K562 (cell line): ENCODE measurements around the gene CTXND1. TPM values are rescaled to one million over a fixed set of nuclear protein-coding genes. Genes with fewer than 3 reads are reported as not detected.

Experiments
- ATAC-seq: fragments of 200-7000 bp; cut with Tn5 transposase; 3 replicates; pipeline ENCODE4 v1.9.1; 2020; ENCODE audit warnings: moderate library complexity
- BruUV-seq: library from RNA; stranded (reverse); fragments of 400-500 nt; replicated peaks from 2 replicates; lab custom pipeline; 2021; lab: Mats Ljungman, UMichigan
- CTCF ChIA-PET: fragments of 300-600 bp; formaldehyde crosslinking; extraction: SDS; loops from one replicate; lab custom pipeline; 2021; ENCODE audit warnings: low intra/inter-chr PET ratio; lab: Yijun Ruan, JAX
- POLR2A ChIA-PET: fragments of 300-600, 350-650 bp; sonication (Branson Sonifier 250); formaldehyde crosslinking; extraction: SDS; loops from one replicate; lab custom pipeline; 2021; ENCODE audit warnings: antibody characterized with exemption, inconsistent platforms; lab: Yijun Ruan, JAX
- DNase-seq, 4 experiments: peaks; one replicate each; pipeline versions ENCODE4 v3.0.0 to v3.0.0-alpha.2; 2011 to 2018; ENCODE audit warnings: low spot score in 3 of 4, mixed read lengths in 3 of 4; ENCODE audit errors: extremely low read depth in 1 of 4
- FAIRE-seq: peaks from 2 replicates; lab custom pipeline; 2011; peaks lifted over from hg19 to GRCh38; lab: Jason Lieb, UNC
- H2AFZ ChIP-seq: 2 replicates; pipeline ENCODE4 v1.6.0; 2011; ENCODE audit warnings: low read depth, low read length, control low read depth, inconsistent platforms
- H3K27ac ChIP-seq: fragments of 200-600 bp; 3 replicates; pipeline ENCODE4 v1.8.0; 2011; ENCODE audit warnings: low read depth, mild to moderate bottlenecking, control low read depth, inconsistent platforms, low read length, moderate library complexity, mixed read lengths; ENCODE audit errors: extremely low read depth
- H3K27me3 ChIP-seq, 2 experiments: fragments of 300-600 bp in 1 of 2; 2 replicates in 1 of 2; 3 replicates in 1 of 2; pipeline versions ENCODE4 v1.6.0 to v1.8.0; 2011; ENCODE audit warnings: inconsistent platforms in 2 of 2, low read length in 2 of 2, mild to moderate bottlenecking in 1 of 2, mixed read lengths in 1 of 2, moderate library complexity in 1 of 2; ENCODE audit not compliant: control insufficient read depth in 2 of 2, insufficient read depth in 2 of 2
- H3K36me3 ChIP-seq: fragments of 300-600 bp; 3 replicates; pipeline ENCODE4 v1.8.0; 2011; ENCODE audit warnings: mild to moderate bottlenecking, low read length, inconsistent platforms; ENCODE audit not compliant: control insufficient read depth, insufficient read depth
- H3K4me1 ChIP-seq, 2 experiments: fragments of 200-600 bp in 1 of 2; replicated peaks in 1 of 2; 2 replicates in 1 of 2; 3 replicates in 1 of 2; pipeline versions ENCODE4 v1.5.1 to v1.8.0; 2011; ENCODE audit warnings: inconsistent platforms in 2 of 2, low read length in 2 of 2, mild to moderate bottlenecking in 1 of 2, mixed read lengths in 1 of 2, moderate library complexity in 1 of 2; ENCODE audit not compliant: control insufficient read depth in 2 of 2, insufficient read depth in 2 of 2
- H3K4me2 ChIP-seq: 2 replicates; pipeline ENCODE4 v1.6.1; 2011; ENCODE audit warnings: low read length, control low read depth, inconsistent platforms, mixed read lengths; ENCODE audit not compliant: insufficient read depth
- H3K4me3 ChIP-seq: fragments of 200-600 bp; sonication (generic), shearing (Covaris generic); 2 replicates; pipeline ENCODE4 v1.5.1; 2016; ENCODE audit warnings: control low read depth, inconsistent platforms
- H3K79me2 ChIP-seq: fragments of 200-600 bp; 3 replicates; pipeline ENCODE4 v1.8.0; 2011; ENCODE audit warnings: low read length, inconsistent platforms; ENCODE audit not compliant: control insufficient read depth, insufficient read depth
- H3K9ac ChIP-seq, 2 experiments: 2 replicates each; pipeline versions ENCODE4 v1.6.0 to v1.6.1; 2011; ENCODE audit warnings: low read depth in 2 of 2, low read length in 2 of 2, control low read depth in 1 of 2, inconsistent platforms in 1 of 2, mild to moderate bottlenecking in 1 of 2, mixed read lengths in 1 of 2; ENCODE audit not compliant: insufficient read depth in 1 of 2
- H3K9me1 ChIP-seq: one replicate; pipeline ENCODE4 v1.6.0; 2011; ENCODE audit warnings: inconsistent platforms, mild to moderate bottlenecking, low read length, moderate library complexity; ENCODE audit not compliant: control insufficient read depth, insufficient read depth
- H3K9me3 ChIP-seq: replicated peaks from 2 replicates; pipeline ENCODE4 v1.5.1; 2011; ENCODE audit warnings: low read depth, low read length, inconsistent platforms; ENCODE audit not compliant: control insufficient read depth, insufficient read depth
- H4K20me1 ChIP-seq: replicated peaks from 2 replicates; pipeline ENCODE4 v1.6.1; 2011; ENCODE audit warnings: low read length, inconsistent platforms, mixed read lengths; ENCODE audit not compliant: control insufficient read depth, insufficient read depth
- CBFA2T3 ChIP-seq: fragments of 450-650 bp; IDR thresholded peaks from 2 replicates; pipeline ENCODE4 v1.6.1; 2017
- FOXJ2 ChIP-seq: fragments of 200-800 bp; sonication (Bioruptor generic); IDR thresholded peaks from 2 replicates; pipeline ENCODE4 v1.6.1; 2016; ENCODE audit warnings: missing genetic modification characterization, missing compliant biosample characterization
- MEF2A ChIP-seq: IDR thresholded peaks from 2 replicates; pipeline ENCODE4 v1.6.1; 2011; ENCODE audit warnings: low read depth, mild to moderate bottlenecking, low read length, moderate library complexity; ENCODE audit not compliant: control insufficient read depth
- NCOA1 ChIP-seq: fragments of 450-650 bp; IDR thresholded peaks from 2 replicates; pipeline ENCODE4 v1.6.1; 2016; ENCODE audit warnings: low read depth
- TSC22D4 ChIP-seq: fragments of 450-650 bp; IDR thresholded peaks from 2 replicates; pipeline ENCODE4 v1.6.1; 2016; ENCODE audit warnings: missing genetic modification characterization, missing biosample characterization, control low read depth
- ZBED1 ChIP-seq: IDR thresholded peaks from 2 replicates; pipeline ENCODE4 v1.6.1; 2014
- ZNF76 ChIP-seq: fragments of 250-450 bp; sonication (Bioruptor Pico); IDR thresholded peaks from 2 replicates; pipeline ENCODE4 v1.4.0; 2020; ENCODE audit warnings: mild to moderate bottlenecking, moderate library complexity, borderline replicate concordance
- WGBS: fragments of 100-300 bp; shearing (Covaris generic); methylation state at CpG from one replicate; pipeline ENCODE4 v1.1.6; 2016; ENCODE audit warnings: low coverage, mixed read lengths; ENCODE audit not compliant: insufficient coverage; ENCODE audit errors: missing lambda C conversion rate; 5-methylcytosine and 5-hydroxymethylcytosine counted together
- in situ Hi-C: fragments of 300-500 bp; cut with MboI; formaldehyde crosslinking; loops from 4 replicates; pipeline ENCODE4 v1.15.0; 2018; ENCODE audit warnings: inconsistent platforms, mixed read lengths
- intact Hi-C: fragments of 100-400 bp; cut with micrococcal nuclease; formaldehyde crosslinking; loops from 2 replicates; pipeline ENCODE4 v1.14.2; 2022
- polyA plus RNA-seq, 8 experiments: library from polyadenylated mRNA; depleted of rRNA in 4 of 8; stranded (reverse) in 5 of 8; unstranded in 3 of 8; fragments of >200 nt; fragmentation: Nextera tagmentation in 2 of 8; fragmentation: Illumina TruSeq in 1 of 8; extraction: Ambion mirVana in 2 of 8; extraction: Trizol in 1 of 8; gene quantifications; 2 replicates each; pipeline versions ENCODE4 v1.2.1 to v1.2.3, GENCODE V29; 2011 to 2014; ENCODE audit warnings: inconsistent platforms in 1 of 8, missing spikeins in 1 of 8
- total RNA-seq, 7 experiments: library from RNA; depleted of rRNA in 6 of 7; stranded (reverse); fragments of >200 nt in 6 of 7; fragmentation: Illumina TruSeq in 2 of 7; extraction: Trizol in 2 of 7; gene quantifications; 2 replicates each; pipeline versions ENCODE4 v1.2.1 to v1.2.3, GENCODE V29; 2011 to 2021; ENCODE audit warnings: low replicate concordance in 1 of 7
- TF ChIP-seq, protein P1 (sequence below): fragments of 250-450 bp; sonication (Bioruptor Pico); IDR thresholded peaks from 2 replicates; pipeline ENCODE4 v1.8.0; 2021; ENCODE audit warnings: moderate library complexity, mild to moderate bottlenecking, inconsistent platforms
- TF ChIP-seq, protein P2 (sequence below), 2 experiments: fragments of 250-450 bp in 1 of 2; fragments of 450-650 bp in 1 of 2; sonication (Bioruptor Pico) in 1 of 2; IDR thresholded peaks; 2 replicates each; pipeline versions ENCODE4 v1.6.1 to v1.8.0; 2016 to 2021; ENCODE audit warnings: mild to moderate bottlenecking in 2 of 2, moderate library complexity in 2 of 2, missing compliant biosample characterization in 1 of 2, missing genetic modification characterization in 1 of 2

Gene CTXND1
- total and polyA plus RNA-seq, 9 of the 15 experiments (the other 6 are each of a cell fraction or from before 2014, with no cell fraction given): 0.04 TPM; not detected in 7

- Histone ChIP-seq H3K27ac (no peak overlapping the region), H3K9ac (no peak overlapping the region), H4K20me1 (no peaks in the 10 kb centered on the region), H3K36me3 (no peaks in the 10 kb centered on the region), H3K4me1 (no peaks in the 10 kb centered on the region), H3K27me3 (peaks cover 5 to 8% of the 10 kb centered on the region in 2 experiments; a peak in 4 of 5 replicates), H3K4me2 (no peak overlapping the region), H3K9me1 (no peaks in the 10 kb centered on the region), H3K79me2 (no peaks in the 10 kb centered on the region), H2AFZ (no peak overlapping the region), H3K9me3 (no peaks in the 10 kb centered on the region), H3K4me3 (no peak overlapping the region)
- intact Hi-C loops: no loop called here
- BruUV-seq: no TSS peak
- FAIRE-seq: no peak
- POLR2A ChIA-PET: no interaction called here
- no peak for ATAC-seq
- WGBS: 0% methylated on average over 1 of the region's 1 CpG
- in situ Hi-C loops: no loop called here
- CTCF ChIA-PET: interaction anchor here (0.6 kb wide), 1 partner anchor 1027 kb away, joined by 3 read pairs; no protein-coding TSS in a partner anchor
- DNase-seq: no peak
- no peak for TF ChIP-seq FOXJ2
- TF ChIP-seq NCOA1: no peak
- no peak for TF ChIP-seq CBFA2T3
- no peak for TF ChIP-seq TSC22D4 (tag)
- TF ChIP-seq, protein P1, sequence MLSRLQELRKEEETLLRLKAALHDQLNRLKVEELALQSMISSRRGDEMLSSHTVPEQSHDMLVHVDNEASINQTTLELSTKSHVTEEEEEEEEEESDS (CRISPR knock-in tag): no peak
- TF ChIP-seq, protein P2, sequence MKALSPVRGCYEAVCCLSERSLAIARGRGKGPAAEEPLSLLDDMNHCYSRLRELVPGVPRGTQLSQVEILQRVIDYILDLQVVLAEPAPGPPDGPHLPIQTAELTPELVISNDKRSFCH (CRISPR knock-in tag; IDR thresholded peaks at IDR 0.05): no peak
- TF ChIP-seq, protein P2 (tag; IDR thresholded peaks at IDR 0.05): no peak
- TF ChIP-seq ZBED1: no peak
- no peak for TF ChIP-seq ZNF76 (CRISPR knock-in tag)
- no peak for TF ChIP-seq MEF2A
These were observed 57.1 kb downstream of the CTXND1 start for GRCh38 chr15:80194914-80195313.
